Stomach (tissue), 9 donors: ENCODE results near the gene TRIM14. TPM values are rescaled to one million over a fixed set of nuclear protein-coding genes. Genes with fewer than 3 reads are reported as not detected.

Experiments
- DNase-seq, 2 donors: peaks; one replicate each; pipeline versions ENCODE4 v3.0.0 to v3.0.0-alpha.2; 2013 to 2019
- H3K27ac ChIP-seq, 5 donors: fragments of 200-600 bp in 4 of 5; sonication (generic) in 4 of 5; one replicate each; pipeline ENCODE4 v1.5.1; 2013 to 2019; ENCODE audit warnings: mild to moderate bottlenecking in 1 of 5, moderate library complexity in 1 of 5
- H3K27me3 ChIP-seq, 3 donors: fragments of 200-600 bp; sonication (generic); one replicate each; pipeline ENCODE4 v1.5.1; 2017 to 2019; ENCODE audit warnings: mixed run types in 1 of 3
- H3K36me3 ChIP-seq, 4 donors: fragments of 200-600 bp; sonication (generic); 1 replicate in 3 of 4; 2 replicates in 1 of 4; pipeline ENCODE4 v1.5.1; 2016 to 2019
- H3K4me1 ChIP-seq, 4 donors: fragments of 200-600 bp; sonication (generic); one replicate each; pipeline ENCODE4 v1.5.1; 2016 to 2019
- H3K4me3 ChIP-seq, 4 donors: fragments of 200-600 bp; sonication (generic) in 3 of 4; one replicate each; pipeline ENCODE4 v1.5.1; 2016 to 2019; ENCODE audit warnings: mild to moderate bottlenecking in 1 of 4
- H3K9me3 ChIP-seq, 4 donors: fragments of 200-600 bp; sonication (generic); one replicate each; pipeline ENCODE4 v1.5.1; 2016 to 2019
- CTCF ChIP-seq, 7 experiments: fragments of 450-650 bp in 4 of 7; fragments of 200-600 bp in 3 of 7; sonication (generic) in 3 of 7; IDR thresholded peaks; one replicate each; pipeline ENCODE4 v1.5.1; 2016 to 2019; ENCODE audit warnings: antibody characterized with exemption in 7 of 7, control low read depth in 2 of 7, mild to moderate bottlenecking in 1 of 7
- EP300 ChIP-seq: sonication (generic); formaldehyde crosslinking; IDR thresholded peaks from one replicate; pipeline ENCODE4 v1.6.1; 2017; ENCODE audit warnings: antibody characterized with exemption
- POLR2A ChIP-seq, 4 donors: fragments of 450-650 bp; IDR thresholded peaks; one replicate each; pipeline ENCODE4 v1.6.1; 2016; ENCODE audit warnings: antibody characterized with exemption in 4 of 4, control low read depth in 2 of 4, mild to moderate bottlenecking in 1 of 4, moderate library complexity in 1 of 4
- POLR2AphosphoS5 ChIP-seq, 3 donors: sonication (generic); formaldehyde crosslinking; IDR thresholded peaks; one replicate each; pipeline ENCODE4 v1.6.1; 2016; ENCODE audit warnings: antibody characterized with exemption in 3 of 3
- WGBS, 5 donors: extraction: QIAGEN DNeasy Blood & Tissue Kit in 3 of 5; methylation state at CpG; one replicate each; pipeline versions ENCODE4 v1.1.5 to v1.1.7; 2013 to 2018; 5-methylcytosine and 5-hydroxymethylcytosine counted together
- intact Hi-C: fragments of 100-400 bp; cut with DNase I; formaldehyde crosslinking; loops from one replicate; pipeline ENCODE4 v1.15.1; 2023; ENCODE audit warnings: low total_unique reads
- polyA plus RNA-seq, 3 donors: library from polyadenylated mRNA; stranded (reverse); fragments of 200-250 nt; gene quantifications; one replicate each; pipeline ENCODE4 v1.2.3, GENCODE V29; 2013
- total RNA-seq, 5 donors: library from RNA; depleted of rRNA; stranded (reverse); fragments of >200 nt; gene quantifications; one replicate each; pipeline versions ENCODE4 v1.1.0 to v1.2.3, GENCODE V29; 2014 to 2016
- donor health status: healthy with polysubstance abuse.
- donor health status: Bipolar disorder and iron deficiency.
- donor health status: healthy.

The TRIM14 gene
- total and polyA plus RNA-seq, 8 donors = 4.7 to 249 (median 10.7) TPM

- Histone ChIP-seq H3K27ac (no peak overlapping the region), H3K27me3 (no peaks in the 10 kb centered on the region), H3K9me3 (no peaks in the 10 kb centered on the region), H3K36me3 (peaks cover 0 to 4% (median 0%) of the 10 kb centered on the region in 4 donors), H3K4me3 (no peak overlapping the region), H3K4me1 (peaks cover 19 to 35% (median 29%) of the 10 kb centered on the region in 4 donors)
- no peak for TF ChIP-seq CTCF (IDR thresholded peaks at IDR 0.05)
- no peak for TF ChIP-seq POLR2AphosphoS5 (IDR thresholded peaks at IDR 0.05)
- no peak for TF ChIP-seq POLR2A (IDR thresholded peaks at IDR 0.05)
- no peak for TF ChIP-seq EP300
- intact Hi-C loops = no loop called here
- 78 to 84% (median 81%) methylated on average over 5 of the region's 5 CpGs for WGBS, 5 donors
- DNase-seq = no peak
Measured at GRCh38 chr9:98140503-98140902, 21.5 kb upstream of the TRIM14 start.

- TF ChIP-seq EP300 (no peak), CTCF (IDR thresholded peaks at IDR 0.05) (no peak), POLR2A (IDR thresholded peaks at IDR 0.05) (no peak), POLR2AphosphoS5 (IDR thresholded peaks at IDR 0.05) (no peak)
- Histone ChIP-seq H3K27ac (no peak overlapping the region), H3K27me3 (no peaks in the 10 kb centered on the region), H3K4me3 (no peak overlapping the region), H3K36me3 (peaks cover 0 to 42% (median 17%) of the 10 kb centered on the region in 4 donors), H3K9me3 (no peaks in the 10 kb centered on the region), H3K4me1 (peaks cover 0 to 9% (median 0%) of the 10 kb centered on the region in 4 donors)
- intact Hi-C loops = no loop called here
- no peak for DNase-seq
Measured at GRCh38 chr9:98136489-98136888, 17.5 kb upstream of the TRIM14 start.

- peaks cover 0 to 48% (median 19%) of the 10 kb centered on the region in 4 donors for H3K36me3 ChIP-seq
- WGBS, 5 donors = 83 to 92% (median 85%) methylated on average over 7 of the region's 7 CpGs
- intact Hi-C loops = no loop called here
- H3K9me3 ChIP-seq = no peaks in the 10 kb centered on the region
- TF ChIP-seq CTCF (IDR thresholded peaks at IDR 0.05) (no peak), POLR2A (IDR thresholded peaks at IDR 0.05) (no peak)
- no peak overlapping the region for H3K4me3 ChIP-seq
- DNase-seq = no peak
- peaks cover 0 to 9% (median 0%) of the 10 kb centered on the region in 4 donors for H3K4me1 ChIP-seq
- H3K27ac ChIP-seq = peak overlapping the region in 1 of 5 donors; percentile 2
- H3K27me3 ChIP-seq = no peaks in the 10 kb centered on the region
Measured at GRCh38 chr9:98135938-98136337, 16.9 kb upstream of the TRIM14 start.

- WGBS, 5 donors = 41 to 50% (median 47%) methylated on average over 4 of the region's 4 CpGs
- Histone ChIP-seq H3K36me3 (peaks cover 0 to 52% (median 21%) of the 10 kb centered on the region in 4 donors), H3K4me3 (no peak overlapping the region), H3K4me1 (peaks cover 0 to 9% (median 0%) of the 10 kb centered on the region in 4 donors), H3K27ac (peak overlapping the region in 1 of 5 donors; percentile 2), H3K9me3 (no peaks in the 10 kb centered on the region), H3K27me3 (no peaks in the 10 kb centered on the region)
- no peak for DNase-seq
- intact Hi-C loops = no loop called here
- no peak for TF ChIP-seq POLR2A (IDR thresholded peaks at IDR 0.05)
- TF ChIP-seq EP300 = no peak
Measured at GRCh38 chr9:98135558-98135934, 16.5 kb upstream of the TRIM14 start.

GRCh38 chr9:98134702-98135557 is 15.9 kb upstream of the TRIM14 start:
- intact Hi-C loops = no loop called here
- H3K27me3 ChIP-seq = no peaks in the 10 kb centered on the region
- H3K9me3 ChIP-seq = no peaks in the 10 kb centered on the region
- no peak for DNase-seq
- H3K4me3 ChIP-seq = no peak overlapping the region
- H3K4me1 ChIP-seq = peaks cover 0 to 9% (median 0%) of the 10 kb centered on the region in 4 donors
- peaks cover 0 to 55% (median 24%) of the 10 kb centered on the region in 4 donors for H3K36me3 ChIP-seq
- WGBS, 5 donors = 84 to 95% (median 94%) methylated on average over 4 to 12 of the region's 12 CpGs
- TF ChIP-seq EP300 = no peak
- TF ChIP-seq POLR2A (IDR thresholded peaks at IDR 0.05) = no peak
- no peak for TF ChIP-seq POLR2AphosphoS5 (IDR thresholded peaks at IDR 0.05)
- H3K27ac ChIP-seq = no peak overlapping the region
